MM.1S (cell line): Measurements from ENCODE around the gene ISX.

ENCODE experiments used
- DNase-seq: peaks from one replicate; pipeline ENCODE4 v3.0.0-alpha.2; 2015
- H2AFZ ChIP-seq: fragments of 300-600 bp; sonication (generic); 2 replicates; pipeline ENCODE4 v1.6.0; 2016; ENCODE audit warnings: antibody characterized with exemption, low read length
- H3F3A ChIP-seq: fragments of 300-600 bp; sonication (generic); 2 replicates; pipeline ENCODE4 v1.6.1; 2016; ENCODE audit warnings: mild to moderate bottlenecking, antibody characterized with exemption, low read length, moderate library complexity, mixed read lengths; ENCODE audit not compliant: insufficient read depth
- H3K27ac ChIP-seq: fragments of 300-600 bp; sonication (generic); 2 replicates; pipeline ENCODE4 v1.5.1; 2016; ENCODE audit warnings: mild to moderate bottlenecking, low read length
- H3K27me3 ChIP-seq: fragments of 300-600 bp; sonication (generic); replicated peaks from 2 replicates; pipeline ENCODE4 v1.6.0; 2016; ENCODE audit warnings: low read length; ENCODE audit not compliant: insufficient read depth
- H3K36me3 ChIP-seq: fragments of 300-600 bp; sonication (generic); replicated peaks from 2 replicates; pipeline ENCODE4 v1.6.1; 2016; ENCODE audit warnings: mild to moderate bottlenecking, low read length, mixed read lengths; ENCODE audit not compliant: insufficient read depth
- H3K4me1 ChIP-seq: fragments of 300-600 bp; sonication (generic); 2 replicates; pipeline ENCODE4 v1.6.1; 2016; ENCODE audit warnings: low read length, mixed read lengths
- H3K4me2 ChIP-seq: fragments of 300-600 bp; sonication (generic); 2 replicates; pipeline ENCODE4 v1.6.0; 2016; ENCODE audit warnings: low read depth, low read length
- H3K4me3 ChIP-seq: fragments of 300-600 bp; sonication (generic); 2 replicates; pipeline ENCODE4 v1.5.1; 2016; ENCODE audit warnings: low read length, mixed read lengths
- H3K79me2 ChIP-seq: fragments of 300-600 bp; sonication (generic); 2 replicates; pipeline ENCODE4 v1.6.1; 2016; ENCODE audit warnings: mixed run types, low read length, mixed read lengths
- H3K9ac ChIP-seq: fragments of 300-600 bp; sonication (generic); 2 replicates; pipeline ENCODE4 v1.6.1; 2016; ENCODE audit warnings: low read length, mixed read lengths
- H3K9me2 ChIP-seq: fragments of 300-600 bp; sonication (generic); replicated peaks from 2 replicates; pipeline ENCODE4 v1.6.1; 2016; ENCODE audit warnings: mild to moderate bottlenecking, low read length, mixed read lengths; ENCODE audit not compliant: insufficient read depth
- H3K9me3 ChIP-seq: fragments of 300-600 bp; sonication (generic); replicated peaks from 2 replicates; pipeline ENCODE4 v1.6.1; 2016; ENCODE audit warnings: mild to moderate bottlenecking, low read length, mixed read lengths; ENCODE audit not compliant: insufficient read depth
- H4K20me1 ChIP-seq: fragments of 300-600 bp; sonication (generic); 2 replicates; pipeline ENCODE4 v1.6.1; 2016; ENCODE audit warnings: mild to moderate bottlenecking, low read length, moderate library complexity, mixed read lengths; ENCODE audit not compliant: insufficient read depth
- EZH2 ChIP-seq: fragments of 300-600 bp; sonication (generic); optimal IDR thresholded peaks from 2 replicates; pipeline ENCODE3; 2017; ENCODE audit warnings: low read depth, mild to moderate bottlenecking, antibody characterized with exemption, low read length, mixed read lengths
- EZH2phosphoT487 ChIP-seq: fragments of 300-600 bp; sonication (generic); IDR thresholded peaks from 2 replicates; pipeline ENCODE4 v1.6.1; 2018; ENCODE audit warnings: antibody characterized with exemption, low read length
- TF ChIP-seq, protein P1 (sequence below): fragments of 300-600 bp; sonication (generic); IDR thresholded peaks from 2 replicates; pipeline ENCODE4 v1.5.1; 2016; ENCODE audit warnings: antibody characterized with exemption, low read length, mixed read lengths

Gene ISX

DNA sequence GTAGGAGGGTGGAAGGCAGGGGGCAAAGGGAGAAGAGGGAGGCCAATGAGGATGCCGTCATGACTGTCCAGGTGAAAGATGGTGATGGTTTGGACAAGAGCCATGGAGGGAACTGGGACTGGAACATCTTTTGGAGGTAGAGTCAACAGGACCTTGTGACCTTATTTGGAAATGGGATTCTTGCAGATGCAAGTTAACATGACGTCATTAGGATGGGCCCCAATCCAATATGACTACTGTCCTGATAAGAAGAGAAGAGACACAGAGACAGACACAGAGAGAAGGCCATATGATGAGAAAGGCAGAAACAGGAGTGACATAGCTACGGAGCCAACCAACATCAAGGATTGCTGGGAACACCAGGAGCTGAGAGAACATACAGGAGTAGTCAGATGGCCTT lies 31.0 kb upstream of the ISX start:
- Histone ChIP-seq H3K27ac (no peak overlapping the region), H3K4me3 (no peak overlapping the region), H3K9me3 (no peaks in the 10 kb centered on the region), H3K4me2 (no peak overlapping the region), H3F3A (no peaks in the 10 kb centered on the region), H2AFZ (no peak overlapping the region), H4K20me1 (no peaks in the 10 kb centered on the region), H3K36me3 (no peaks in the 10 kb centered on the region), H3K27me3 (no peaks in the 10 kb centered on the region), H3K9me2 (no peaks in the 10 kb centered on the region), H3K79me2 (no peaks in the 10 kb centered on the region), H3K9ac (no peak overlapping the region), H3K4me1 (no peaks in the 10 kb centered on the region)
- DNase-seq: no peak
- TF ChIP-seq EZH2phosphoT487: no peak
- no peak for TF ChIP-seq EZH2
- TF ChIP-seq, protein P1, sequence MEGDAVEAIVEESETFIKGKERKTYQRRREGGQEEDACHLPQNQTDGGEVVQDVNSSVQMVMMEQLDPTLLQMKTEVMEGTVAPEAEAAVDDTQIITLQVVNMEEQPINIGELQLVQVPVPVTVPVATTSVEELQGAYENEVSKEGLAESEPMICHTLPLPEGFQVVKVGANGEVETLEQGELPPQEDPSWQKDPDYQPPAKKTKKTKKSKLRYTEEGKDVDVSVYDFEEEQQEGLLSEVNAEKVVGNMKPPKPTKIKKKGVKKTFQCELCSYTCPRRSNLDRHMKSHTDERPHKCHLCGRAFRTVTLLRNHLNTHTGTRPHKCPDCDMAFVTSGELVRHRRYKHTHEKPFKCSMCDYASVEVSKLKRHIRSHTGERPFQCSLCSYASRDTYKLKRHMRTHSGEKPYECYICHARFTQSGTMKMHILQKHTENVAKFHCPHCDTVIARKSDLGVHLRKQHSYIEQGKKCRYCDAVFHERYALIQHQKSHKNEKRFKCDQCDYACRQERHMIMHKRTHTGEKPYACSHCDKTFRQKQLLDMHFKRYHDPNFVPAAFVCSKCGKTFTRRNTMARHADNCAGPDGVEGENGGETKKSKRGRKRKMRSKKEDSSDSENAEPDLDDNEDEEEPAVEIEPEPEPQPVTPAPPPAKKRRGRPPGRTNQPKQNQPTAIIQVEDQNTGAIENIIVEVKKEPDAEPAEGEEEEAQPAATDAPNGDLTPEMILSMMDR: no peak

DNA sequence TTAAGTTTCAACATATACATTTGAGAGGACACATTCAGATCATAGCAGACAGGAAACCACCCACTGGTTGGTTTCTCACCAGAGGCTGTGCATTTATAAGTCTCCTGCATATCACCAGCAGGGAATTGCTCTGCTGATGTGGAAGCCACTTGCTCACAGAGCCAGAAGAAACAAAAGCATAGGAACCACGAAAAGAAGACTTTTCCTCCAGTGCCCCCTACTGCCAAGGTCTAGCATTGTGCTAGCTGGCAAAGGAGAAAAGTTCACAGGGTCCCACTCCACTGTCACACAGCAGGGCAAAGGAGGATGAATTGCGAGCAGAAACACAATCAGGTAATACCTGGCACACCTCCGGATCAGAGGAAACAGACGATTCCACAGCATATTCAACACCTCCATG lies 28.9 kb upstream of the ISX start:
- Histone ChIP-seq H3K9me2 (no peaks in the 10 kb centered on the region), H3K79me2 (no peaks in the 10 kb centered on the region), H3K36me3 (no peaks in the 10 kb centered on the region), H3K4me1 (no peaks in the 10 kb centered on the region), H3K9ac (no peak overlapping the region), H3K27ac (no peak overlapping the region), H3K4me2 (no peak overlapping the region), H4K20me1 (no peaks in the 10 kb centered on the region), H2AFZ (no peak overlapping the region), H3F3A (no peaks in the 10 kb centered on the region), H3K27me3 (no peaks in the 10 kb centered on the region), H3K4me3 (no peak overlapping the region), H3K9me3 (no peaks in the 10 kb centered on the region)
- DNase-seq: peak; percentile 13
- TF ChIP-seq, protein P1: peak; percentile 44
- TF ChIP-seq EZH2: no peak
- no peak for TF ChIP-seq EZH2phosphoT487

DNA sequence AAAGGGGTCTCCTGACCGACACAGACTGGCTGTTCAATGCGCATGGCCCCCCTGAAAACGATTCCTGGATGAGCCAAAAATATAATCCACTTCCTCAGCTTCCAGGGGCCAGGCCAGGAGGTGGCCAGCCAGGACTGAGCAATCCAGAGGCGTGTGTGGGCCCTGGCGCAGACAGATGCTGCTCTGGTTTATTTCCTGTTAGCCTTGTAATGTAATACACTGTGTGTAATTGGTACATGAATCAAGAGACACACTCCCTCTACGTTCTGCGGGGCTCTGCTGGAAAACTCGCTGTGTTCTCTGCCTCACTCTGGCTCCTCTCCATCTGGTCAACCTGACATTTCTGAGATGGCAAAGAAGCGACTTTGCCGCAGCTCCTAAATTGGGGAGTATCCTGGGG lies 26.3 kb upstream of the ISX start:
- Histone ChIP-seq H3K4me3 (no peak overlapping the region), H3F3A (no peaks in the 10 kb centered on the region), H3K27ac (no peak overlapping the region), H3K36me3 (no peaks in the 10 kb centered on the region), H3K4me2 (no peak overlapping the region), H2AFZ (no peak overlapping the region), H3K9me2 (no peaks in the 10 kb centered on the region), H3K27me3 (no peaks in the 10 kb centered on the region), H3K9ac (no peak overlapping the region), H3K4me1 (no peaks in the 10 kb centered on the region), H3K79me2 (no peaks in the 10 kb centered on the region), H3K9me3 (no peaks in the 10 kb centered on the region), H4K20me1 (no peaks in the 10 kb centered on the region)
- DNase-seq: no peak
- TF ChIP-seq EZH2: no peak
- TF ChIP-seq, protein P1: no peak
- no peak for TF ChIP-seq EZH2phosphoT487
